Measurements from ENCODE around the gene DNLZ. TPM values are rescaled to one million over a fixed set of nuclear protein-coding genes. Genes with fewer than 3 reads are reported as not detected.
"Not testable (repeated sequence)": the region's sequence is repeated elsewhere in the genome, so short reads cannot be mapped to it uniquely, and the experiment has no call there.

The DNLZ gene
- 16.4 TPM for total RNA-seq

DNA sequence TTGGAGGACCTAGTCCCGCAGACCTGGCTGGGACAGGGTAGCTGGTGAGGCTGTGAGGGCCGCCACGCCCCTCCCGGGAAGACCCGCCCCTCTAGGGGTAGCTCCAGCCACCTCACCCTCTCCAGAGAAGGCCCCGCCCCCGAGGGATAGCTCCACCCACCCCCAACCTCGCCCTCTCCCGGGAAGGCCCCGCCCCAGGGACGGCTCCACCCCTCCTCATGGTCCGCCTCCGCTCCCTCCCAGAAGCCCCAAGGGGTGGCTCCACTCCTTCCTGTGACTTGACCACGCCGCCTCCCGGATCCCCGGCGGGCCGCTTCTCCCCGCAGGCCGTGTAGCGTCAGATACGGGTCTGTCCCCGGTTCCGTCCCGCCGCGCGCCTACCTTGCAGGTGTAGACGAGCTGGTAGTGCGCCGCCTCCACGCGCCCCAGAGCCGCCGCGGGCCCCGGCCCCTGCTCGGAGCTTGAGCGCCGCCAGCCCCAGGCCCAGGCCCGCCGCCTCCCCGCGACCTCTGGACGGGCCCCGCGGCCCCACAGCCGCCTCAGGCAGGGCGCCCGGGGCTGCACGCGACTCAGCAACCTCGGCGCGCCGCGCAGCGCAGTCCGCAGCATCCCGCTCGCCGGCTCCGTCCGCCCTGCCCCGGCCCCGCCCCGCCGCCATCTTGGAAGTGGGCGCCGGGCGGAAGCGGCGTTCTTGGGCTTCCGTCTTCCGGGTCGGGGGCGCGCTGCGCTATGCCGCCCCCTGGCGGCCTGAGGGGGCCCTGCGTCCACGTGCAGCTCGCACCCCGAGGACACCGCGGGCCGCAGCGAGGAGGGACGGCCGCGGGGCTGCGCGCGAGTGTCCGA, at the start of gene DNLZ:
Gene DNLZ, minus strand, starts transcription at position 639 of the 843 bp plus-strand sequence. Its CDS starts 30 bp downstream, at position 609.
- peak; percentile 97 for DNase-seq (ENCODE audit: low spot score)

DNA sequence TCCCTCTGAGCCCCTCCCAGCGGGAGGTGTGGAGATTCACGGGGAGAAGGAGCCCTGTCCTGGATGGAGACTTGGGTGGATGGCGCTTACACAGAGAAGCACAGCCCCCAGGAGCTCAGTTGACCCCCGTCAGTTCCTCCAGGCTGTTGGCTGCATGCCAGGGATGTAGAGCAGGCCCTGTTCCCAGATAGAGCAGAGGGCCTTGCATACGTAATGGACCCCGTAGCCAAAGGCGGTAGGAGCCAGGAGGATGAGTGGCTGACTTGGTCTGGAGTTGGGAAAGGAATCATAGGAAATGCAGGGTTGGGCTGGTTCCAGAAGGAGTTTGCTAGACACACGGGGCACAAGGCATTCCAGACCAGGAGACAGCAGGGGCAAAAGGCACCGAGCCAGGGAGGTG, 49.4 kb upstream of the DNLZ start:
- no peak for DNase-seq (ENCODE audit: low spot score)

DNA sequence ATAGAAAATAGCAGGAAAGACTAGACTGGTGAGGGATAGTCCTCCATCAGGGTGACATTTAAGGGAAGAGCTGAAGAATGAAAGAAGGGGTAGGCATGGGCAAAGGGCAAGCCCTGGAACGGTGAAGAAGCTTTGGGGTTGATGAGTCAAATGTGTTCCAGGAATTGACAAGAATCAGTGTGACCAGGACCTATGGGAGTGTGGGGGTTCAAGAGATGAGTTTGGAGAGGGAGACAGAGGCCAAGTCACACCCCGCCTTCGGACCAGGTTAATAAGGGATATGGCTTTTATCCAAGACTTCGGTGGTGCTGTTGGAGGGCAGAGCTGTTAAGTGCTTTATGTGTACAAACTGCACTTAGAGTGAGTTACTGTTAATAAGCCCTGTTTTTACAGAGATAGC, 47.8 kb upstream of the DNLZ start:
- DNase-seq (ENCODE audit: low spot score), result no peak

DNA sequence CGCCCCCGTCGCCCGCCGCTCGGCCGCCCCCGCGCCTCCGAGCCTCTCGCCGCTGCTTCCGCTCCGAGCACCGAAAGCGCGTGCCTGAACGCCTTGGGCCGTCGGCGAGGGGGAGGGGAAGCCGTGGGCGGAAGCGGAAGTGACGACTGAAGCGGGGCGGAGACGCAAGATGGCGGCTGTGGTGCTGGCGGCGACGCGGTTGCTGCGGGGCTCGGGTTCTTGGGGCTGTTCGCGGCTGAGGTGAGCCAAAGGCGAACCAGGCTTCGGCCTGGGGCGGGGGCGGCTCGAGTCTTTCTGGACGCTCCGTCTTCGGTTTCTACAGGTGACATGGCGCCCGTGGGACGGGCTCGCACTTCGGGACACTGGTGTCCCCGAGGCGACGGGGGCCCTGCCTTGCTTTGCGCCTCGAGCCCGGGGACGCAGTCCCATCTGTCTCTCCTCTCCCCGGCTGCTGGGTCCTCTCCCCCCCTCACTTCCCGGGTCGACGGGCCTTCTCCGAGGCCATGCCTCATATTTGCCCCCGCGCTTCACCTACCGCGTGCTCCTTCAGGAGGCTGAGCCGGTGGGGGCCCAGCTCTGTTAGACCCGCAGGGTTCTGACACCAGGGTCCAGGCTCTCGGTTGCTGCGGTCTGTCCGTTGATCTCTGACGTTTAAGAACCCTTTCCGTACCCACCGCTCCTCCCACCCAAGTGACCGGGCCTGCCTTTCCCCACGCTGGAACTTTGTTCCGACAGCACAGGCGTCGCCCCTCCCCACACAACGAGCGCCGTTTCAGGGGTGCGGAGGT, 47.1 kb upstream of the DNLZ start, which contains the start of the genes ENTR1 and PMPCA:
Gene ENTR1, minus strand, starts transcription at position 115 of the 788 bp plus-strand sequence. CDS start 217 bp downstream, outside the sequence.
Gene PMPCA, plus strand, starts transcription at position 159 of the 788 bp plus-strand sequence. Its CDS starts 11 bp downstream, at position 170.
- peak; percentile 94 for DNase-seq (ENCODE audit: low spot score)

DNA sequence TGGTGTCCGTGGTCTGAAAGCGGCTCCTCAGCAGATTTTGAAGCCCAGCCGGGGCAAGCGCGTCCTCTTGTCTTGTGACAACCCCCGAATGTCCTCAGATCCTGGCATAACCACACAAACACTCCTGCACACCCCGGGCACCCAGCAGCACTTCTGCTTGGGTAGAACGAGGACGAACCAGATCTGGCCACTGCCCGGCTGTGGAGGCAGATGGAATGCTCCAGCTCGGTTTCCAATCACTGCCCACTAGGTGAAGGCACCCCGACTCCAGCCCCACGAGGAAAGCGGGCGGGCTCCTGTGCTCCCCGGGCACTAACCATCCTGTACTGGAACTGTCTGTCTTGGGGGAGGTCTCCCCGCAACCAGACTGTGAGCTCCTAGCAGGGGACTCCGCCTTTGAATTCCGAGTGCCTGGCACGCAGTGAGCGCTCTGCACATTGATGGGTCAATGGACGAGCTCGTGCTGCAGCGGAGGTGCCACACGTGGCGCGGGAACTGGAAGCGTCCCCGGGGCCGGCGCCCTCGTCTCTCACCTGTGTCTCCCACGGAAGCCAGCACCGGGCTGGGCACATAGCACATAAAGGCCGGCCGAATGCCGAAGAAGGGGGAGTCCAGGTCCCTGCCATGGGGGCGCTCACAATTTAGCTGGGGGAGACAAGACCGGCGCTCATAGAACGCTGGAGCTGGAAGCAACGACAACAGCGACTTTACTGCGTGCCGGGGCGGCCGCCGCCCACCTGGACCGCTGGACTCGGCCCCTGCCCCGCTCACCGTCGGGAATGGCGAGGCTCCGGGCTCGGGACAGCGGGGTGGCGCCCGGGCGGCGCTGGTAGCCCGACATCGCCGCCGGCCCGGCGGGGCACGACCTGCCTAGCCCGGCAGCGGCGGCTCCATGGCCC, 46.3 kb upstream of the DNLZ start:
- no peak for DNase-seq (ENCODE audit: low spot score)

DNA sequence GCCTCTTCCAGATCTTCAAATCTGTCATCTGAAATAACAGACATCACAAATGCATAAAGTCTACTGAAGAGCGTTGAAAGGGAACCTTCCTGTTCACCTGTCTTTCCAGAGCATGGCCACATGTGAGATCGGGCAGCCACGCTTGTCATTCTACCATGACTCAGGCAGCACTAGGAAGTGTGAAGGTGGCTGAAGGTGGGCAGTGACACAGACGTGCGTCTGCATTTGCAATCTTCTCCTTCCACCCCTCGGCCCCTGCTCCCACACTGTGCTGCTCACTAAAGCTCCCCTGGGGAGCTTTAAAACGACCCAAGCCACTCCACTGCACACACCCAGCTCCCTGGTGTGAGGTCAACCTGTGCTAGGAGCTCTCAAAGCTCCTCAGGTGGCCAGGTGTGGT, 44.4 kb upstream of the DNLZ start:
- DNase-seq (ENCODE audit: low spot score), result no peak

DNA sequence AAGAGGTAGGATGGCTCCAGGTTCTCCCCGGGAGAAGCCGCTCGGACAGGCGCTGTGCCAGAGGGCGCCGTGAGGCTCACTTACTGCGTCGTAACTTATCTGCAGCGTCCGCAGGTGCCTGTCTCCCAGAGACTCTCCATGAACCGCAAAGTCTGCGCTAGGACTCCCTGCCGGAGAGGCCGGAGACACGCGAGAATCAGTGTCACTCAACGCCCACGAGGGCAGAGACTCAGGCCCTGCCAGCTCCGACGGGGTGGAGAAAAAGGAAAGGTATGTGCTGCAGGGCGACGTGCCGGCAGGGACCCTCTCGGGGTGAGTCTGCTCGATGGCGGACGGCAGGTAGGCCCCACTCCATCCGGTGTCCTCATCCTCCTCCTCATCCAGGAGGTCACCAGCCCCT, 43.5 kb upstream of the DNLZ start:
- DNase-seq (ENCODE audit: low spot score), result not testable (repeated sequence)

DNA sequence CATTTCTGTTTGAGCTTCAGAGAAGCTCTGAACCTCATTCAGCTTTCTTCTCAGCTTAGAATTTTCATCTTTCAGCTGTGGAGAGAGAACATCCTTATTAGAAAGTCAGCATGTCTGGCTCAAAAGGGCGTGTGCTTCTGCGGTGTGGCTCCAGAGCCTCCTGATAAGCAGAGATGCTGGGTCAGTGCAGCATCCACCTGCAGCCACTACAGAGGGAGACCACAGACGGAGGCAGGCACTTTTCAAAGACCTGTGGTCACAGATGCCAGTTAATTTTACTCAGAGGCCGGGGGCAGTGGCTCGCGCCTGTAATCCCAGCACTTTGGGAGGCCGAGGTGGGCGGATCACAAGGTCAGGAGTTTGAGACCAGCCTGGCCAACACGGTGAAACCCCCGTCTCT, 42.4 kb upstream of the DNLZ start:
- DNase-seq (ENCODE audit: low spot score), result not testable (repeated sequence)

DNA sequence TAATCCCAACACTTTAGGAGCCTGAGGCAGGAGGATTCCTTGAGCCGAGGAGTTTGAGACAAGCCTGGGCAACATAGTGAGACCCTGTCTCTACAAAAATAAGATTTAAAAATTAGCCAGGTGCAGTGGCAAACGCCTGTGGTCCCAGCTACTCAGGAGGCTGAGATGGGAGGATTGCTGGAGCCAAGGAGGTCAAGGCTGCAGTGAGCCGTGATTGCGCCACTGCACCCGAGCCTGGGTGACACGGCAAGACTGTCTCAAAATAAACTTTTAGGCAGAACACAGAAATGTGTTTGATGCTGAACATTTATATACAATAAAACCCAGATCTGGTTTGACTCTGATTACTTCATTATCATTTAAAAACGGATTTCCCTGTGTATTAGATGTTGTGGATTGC, 41.9 kb upstream of the DNLZ start:
- DNase-seq (ENCODE audit: low spot score), result no peak

DNA sequence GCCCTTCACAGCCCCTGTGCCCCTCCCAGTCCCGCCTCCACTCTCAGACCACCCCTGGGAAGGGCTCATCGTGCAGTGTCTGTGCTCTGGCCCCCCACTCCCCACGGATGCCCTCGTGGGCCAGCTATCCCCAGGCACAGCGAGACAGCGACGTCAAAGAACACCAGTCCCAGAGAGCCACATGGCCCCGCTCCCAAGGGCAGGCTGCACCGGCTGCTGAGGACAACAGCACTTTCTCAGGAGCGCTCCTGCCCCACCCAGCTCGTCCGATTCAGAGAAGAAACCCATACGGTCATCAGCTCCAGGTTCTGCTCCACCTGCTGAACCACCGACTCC, 41.2 kb upstream of the DNLZ start:
- no peak for DNase-seq (ENCODE audit: low spot score)

DNA sequence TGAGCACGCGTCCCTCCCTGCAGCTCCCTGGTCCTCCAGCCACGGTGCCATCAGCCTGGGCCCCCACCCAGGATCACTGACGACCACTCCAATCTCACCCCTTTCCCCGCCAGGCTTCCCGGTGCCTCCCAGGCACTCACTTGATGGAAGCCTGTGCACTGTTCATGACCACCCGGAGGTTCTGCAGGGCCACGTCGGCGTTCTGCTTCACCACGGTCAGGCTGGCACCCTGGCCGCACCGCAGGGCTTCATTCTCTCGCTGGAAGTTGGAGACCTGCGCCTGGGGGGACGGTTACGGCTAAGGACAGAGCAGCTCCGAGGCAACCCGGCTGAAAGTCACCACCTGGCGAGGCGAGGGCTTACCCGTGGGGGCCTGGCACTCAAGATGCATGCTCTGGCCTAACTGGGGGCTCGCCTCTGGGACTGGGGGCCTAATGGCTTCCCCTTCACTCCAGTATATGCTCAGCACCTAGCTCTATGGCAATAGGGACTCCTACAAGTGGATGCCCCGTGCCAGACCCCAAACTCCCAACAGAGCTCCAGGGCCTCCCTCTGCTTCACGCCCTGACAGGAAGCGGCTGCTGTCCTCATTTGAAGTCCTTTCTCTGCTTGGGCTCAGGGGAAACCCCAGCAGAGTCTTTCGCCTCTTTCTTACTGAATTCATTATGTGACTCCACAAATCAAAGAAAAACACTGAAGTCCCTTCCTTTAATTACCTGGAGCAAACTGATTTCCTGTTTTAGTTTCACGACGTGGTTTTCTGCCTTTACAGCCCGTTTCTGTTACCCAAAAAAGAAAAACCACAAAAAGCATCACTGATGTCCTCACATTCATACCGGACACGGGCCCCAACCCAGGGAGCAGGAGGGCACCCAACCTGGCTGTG, 40.6 kb upstream of the DNLZ start:
- no peak for DNase-seq (ENCODE audit: low spot score)

DNA sequence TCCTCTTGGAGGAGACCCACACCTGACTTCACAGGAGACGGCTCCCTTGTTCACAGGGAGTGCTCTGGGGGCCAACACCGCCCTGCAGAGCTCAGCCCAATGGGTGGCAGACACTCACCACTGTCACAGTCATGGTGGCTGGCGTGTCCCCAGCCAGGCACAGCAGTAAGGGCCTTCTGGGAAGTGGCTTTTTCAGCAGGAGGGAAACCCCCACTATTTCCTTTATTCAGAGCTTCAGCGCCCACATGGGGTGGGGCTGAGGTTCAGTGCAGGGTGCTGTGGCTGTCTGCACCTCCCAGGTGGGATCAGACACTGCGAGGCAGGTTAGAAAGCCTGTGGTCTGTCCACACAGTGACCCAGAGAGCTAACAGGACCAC, 40.0 kb upstream of the DNLZ start:
- no peak for DNase-seq (ENCODE audit: low spot score)

DNA sequence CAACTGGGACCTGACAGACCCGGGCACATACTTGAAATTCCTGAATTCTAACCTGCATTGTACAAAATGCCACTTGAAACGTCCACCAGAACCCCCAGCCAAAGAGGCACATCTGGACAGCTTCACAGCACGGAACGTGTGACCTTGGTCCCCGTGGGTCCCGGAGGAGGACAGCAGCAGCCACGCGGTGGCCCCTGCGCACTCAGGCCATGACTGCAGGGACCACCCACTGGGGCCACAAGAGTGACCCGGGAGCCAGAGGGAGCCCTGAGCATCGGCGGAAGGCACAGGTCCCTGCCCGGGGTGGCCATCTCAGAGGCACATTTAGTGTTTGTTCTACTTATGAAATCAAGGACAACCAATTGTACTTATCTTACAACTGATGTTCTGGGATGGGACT, 38.5 kb upstream of the DNLZ start:
- no peak for DNase-seq (ENCODE audit: low spot score)

DNA sequence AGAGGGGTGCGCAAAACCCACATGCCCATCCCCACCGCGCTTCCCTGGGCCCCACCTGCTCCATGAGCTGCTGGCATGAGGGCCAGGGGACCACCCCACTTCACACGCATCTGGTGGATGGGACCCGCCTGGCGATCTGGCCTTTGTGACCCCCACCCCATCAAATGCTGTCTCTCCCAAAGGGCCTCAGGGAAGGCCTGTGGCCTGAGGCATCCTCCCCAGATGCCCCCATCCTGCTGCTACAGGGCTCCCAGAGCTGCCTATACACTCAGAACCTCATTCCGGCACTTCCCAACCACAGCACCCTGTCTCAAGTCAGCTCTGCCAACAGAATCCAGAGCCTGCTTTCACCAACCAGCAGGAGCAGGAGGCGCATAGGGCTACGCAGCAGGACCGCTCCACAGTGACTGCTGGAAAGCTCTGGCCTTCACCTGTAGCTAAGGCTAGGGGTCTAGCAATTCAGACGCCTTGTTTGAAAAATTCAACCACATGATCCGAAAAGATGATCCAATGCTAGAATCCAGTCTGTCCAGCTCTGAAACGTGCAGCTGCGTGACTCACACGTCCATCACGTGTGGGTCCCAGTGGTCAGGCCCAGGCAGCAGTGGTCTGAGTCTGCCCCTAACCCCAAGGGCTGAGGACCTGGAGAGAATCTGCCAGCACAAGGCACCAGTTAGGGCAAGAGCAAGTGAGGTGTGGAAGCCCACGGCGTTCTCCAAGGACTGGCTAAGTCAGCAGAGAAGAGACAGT, 37.8 kb upstream of the DNLZ start:
- DNase-seq (ENCODE audit: low spot score), result no peak

DNA sequence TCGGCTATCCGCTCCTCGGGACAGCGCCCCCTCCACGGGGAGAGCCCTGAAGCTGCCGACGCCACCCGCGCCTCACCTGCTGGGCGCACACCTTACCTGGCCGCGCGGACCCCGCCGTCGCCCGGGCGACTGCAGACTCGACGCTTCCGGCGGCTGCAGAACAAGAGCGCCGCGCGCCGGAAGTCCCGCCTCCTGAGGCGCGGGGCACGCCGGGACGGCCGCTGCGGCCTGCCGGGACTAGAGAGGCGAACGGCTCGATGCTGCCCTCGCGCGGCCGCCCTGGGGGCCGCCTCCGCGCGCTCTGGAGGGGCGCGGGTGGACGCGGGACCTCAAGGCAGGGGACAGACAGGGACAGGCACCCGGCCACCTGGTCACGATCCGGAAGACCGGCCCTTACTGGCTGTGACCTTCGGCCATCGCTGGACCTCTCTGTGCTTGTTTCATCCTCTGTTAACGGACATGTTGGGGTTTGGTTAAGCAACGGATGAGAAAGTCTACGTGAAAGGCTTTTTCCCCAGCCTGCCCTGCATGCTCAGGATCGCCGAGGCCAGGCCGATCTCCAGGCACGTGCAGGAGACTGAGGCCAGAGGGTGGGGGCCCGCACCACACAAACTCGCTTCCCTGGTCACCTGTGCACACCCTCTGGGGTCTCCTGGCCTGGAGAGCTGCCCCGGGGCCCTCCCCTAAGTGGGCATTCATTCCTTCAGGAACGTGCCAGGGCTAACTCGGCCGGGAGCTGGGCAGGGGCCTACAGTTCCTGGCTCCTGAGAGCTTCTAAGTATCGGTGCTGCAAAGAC, 36.7 kb upstream of the DNLZ start, which contains the start of gene SNAPC4:
Gene SNAPC4, minus strand, starts transcription at position 133 of the 797 bp plus-strand sequence. CDS start 1,742 bp downstream, outside the sequence.
- DNase-seq (ENCODE audit: low spot score), result peak; percentile 88

DNA sequence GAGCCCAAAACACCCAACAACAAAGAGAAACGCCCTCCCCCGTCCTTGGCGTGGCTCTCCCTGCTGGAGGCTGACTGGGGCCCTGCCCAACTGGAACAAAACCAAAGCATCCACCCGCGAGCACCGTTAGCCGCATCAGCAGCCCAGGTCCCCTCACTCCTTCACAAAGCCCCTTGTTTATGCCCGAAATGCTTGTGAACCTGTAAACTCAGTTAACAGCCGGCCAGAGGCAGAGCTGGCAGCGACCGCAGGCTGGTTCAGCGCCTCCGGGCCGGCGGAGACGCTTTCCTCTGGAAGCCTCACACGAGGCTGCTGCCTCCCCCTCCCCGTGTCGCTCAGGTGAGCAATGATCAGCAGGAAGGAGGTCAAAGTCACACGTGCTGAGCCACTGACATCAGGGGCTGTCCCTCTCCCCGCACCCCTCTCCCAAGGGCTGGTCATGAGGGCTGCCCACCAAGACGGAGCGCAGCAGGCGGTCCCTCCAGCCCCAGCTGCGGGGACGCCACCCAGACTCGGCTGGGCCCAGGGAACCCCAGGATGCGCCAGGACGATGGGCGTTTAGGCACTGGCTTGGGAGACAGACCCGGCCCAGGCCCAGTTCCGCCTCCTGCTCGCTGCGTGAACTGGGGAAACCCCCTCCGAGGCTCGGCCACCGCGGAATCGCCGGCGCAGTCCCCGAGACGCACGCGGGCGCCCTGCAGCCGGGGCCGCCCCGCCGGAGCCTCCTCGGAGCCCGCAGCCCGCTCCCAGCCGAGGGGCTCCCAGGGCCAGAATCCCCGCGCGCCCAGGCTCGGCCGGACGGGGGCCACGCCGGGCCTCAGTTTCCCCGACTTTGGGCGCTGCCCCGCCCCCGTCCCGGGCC, 35.9 kb upstream of the DNLZ start:
- DNase-seq (ENCODE audit: low spot score), result no peak

DNA sequence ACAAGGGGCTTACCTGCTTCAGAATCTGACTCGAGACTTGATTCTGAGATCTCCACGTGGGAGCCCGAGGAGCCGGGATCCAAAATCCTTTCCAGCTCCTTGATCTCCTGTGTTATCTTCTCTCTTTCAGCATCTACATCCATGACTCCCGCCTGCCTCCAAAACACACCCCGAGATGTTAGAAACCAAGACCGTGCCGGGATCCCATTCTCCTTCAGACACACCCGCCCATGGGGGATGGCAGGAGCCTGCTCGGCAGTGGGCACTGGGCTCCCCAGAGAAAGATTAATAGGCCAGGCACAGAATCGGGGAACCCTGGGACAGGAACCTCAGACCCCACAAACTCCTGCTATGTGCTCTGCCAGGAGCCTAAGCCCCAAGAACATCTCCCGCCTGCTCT, 34.7 kb upstream of the DNLZ start:
- no peak for DNase-seq (ENCODE audit: low spot score)

DNA sequence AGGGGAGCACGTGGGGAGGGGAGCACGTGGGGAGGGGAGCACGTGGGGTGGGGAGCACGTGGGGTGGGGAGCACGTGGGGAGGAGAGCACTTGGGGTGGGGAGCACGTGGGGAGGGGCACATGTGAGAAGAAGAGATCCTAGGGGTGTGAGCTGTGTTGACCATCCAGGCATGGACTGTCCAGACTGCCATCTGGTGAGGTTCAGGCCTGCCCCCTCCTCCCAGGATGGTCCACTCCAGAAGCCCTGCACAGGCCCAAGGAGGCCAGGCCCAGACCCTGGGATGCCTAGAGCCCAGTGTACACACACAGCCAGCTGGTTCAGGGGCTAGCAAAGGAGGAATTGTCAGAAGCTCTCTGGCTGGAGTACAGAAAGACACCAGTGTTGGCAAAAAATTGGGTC, 34.1 kb upstream of the DNLZ start:
- DNase-seq (ENCODE audit: low spot score), result no peak

All from mucosa of gallbladder (tissue), 1 donor.